Omental fat pad (tissue), 4 donors: ENCODE results near the gene ALG14. TPM values are rescaled to one million over a fixed set of nuclear protein-coding genes. Genes with fewer than 3 reads are reported as not detected.

Experiments used
- ATAC-seq: fragments of 150-250 bp; one replicate; pipeline ENCODE4 v1.9.1; 2016; ENCODE audit warnings: mild to moderate bottlenecking, moderate library complexity; ENCODE audit not compliant: low FRiP score
- DNase-seq: peaks from one replicate; pipeline ENCODE4 v3.0.0-alpha.2; 2019; ENCODE audit warnings: low spot score
- total RNA-seq, 4 donors: library from RNA; depleted of rRNA; stranded (reverse); fragments of >200 nt; gene quantifications; one replicate each; pipeline ENCODE4 v1.1.0, GENCODE V29; 2016
- TF ChIP-seq, protein P1 (sequence below), 3 donors: fragments of 450-650 bp; IDR thresholded peaks; one replicate each; pipeline ENCODE4 v1.5.1; 2016 to 2017; ENCODE audit warnings: antibody characterized with exemption in 3 of 3, mild to moderate bottlenecking in 3 of 3, moderate library complexity in 2 of 3

Gene ALG14
- total RNA-seq, 4 donors from 2014 or later = 0.79 to 2.8 (median 1.4) TPM

DNA sequence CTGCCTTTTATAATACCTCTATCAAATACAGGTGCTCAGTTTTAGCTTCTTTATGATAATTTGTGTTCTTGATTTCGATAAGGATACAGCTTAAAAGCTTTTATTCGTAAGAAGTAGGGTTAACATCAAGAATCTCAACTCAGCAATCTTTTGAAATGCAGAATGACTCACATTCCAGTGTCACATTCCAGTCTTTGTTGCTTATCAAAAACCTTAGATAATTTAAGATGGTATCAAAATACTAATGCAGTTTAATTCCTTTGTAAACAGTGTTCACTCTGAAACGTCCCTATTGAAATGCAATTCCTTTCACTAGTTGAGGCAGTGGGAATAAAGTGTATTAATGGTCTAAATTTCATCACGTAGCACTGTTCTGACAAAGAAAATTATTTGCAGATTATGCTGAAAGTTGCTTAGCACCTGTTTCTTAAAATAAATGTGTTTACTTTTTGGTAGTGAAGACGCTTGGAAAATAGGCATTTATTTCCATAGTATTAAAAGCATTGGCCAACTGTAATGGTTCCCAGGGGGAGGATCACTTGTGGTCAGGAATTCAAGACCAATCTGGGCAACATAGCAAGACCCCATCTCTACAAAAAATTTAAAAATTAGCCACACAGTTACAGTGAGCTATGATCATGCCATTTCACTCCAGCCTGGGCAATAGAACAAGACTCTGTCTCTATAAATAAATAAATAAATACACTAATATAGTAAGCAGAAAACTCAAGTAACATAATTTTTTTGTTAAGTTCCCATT lies 135.7 kb downstream of the ALG14 start:
- TF ChIP-seq, protein P1, sequence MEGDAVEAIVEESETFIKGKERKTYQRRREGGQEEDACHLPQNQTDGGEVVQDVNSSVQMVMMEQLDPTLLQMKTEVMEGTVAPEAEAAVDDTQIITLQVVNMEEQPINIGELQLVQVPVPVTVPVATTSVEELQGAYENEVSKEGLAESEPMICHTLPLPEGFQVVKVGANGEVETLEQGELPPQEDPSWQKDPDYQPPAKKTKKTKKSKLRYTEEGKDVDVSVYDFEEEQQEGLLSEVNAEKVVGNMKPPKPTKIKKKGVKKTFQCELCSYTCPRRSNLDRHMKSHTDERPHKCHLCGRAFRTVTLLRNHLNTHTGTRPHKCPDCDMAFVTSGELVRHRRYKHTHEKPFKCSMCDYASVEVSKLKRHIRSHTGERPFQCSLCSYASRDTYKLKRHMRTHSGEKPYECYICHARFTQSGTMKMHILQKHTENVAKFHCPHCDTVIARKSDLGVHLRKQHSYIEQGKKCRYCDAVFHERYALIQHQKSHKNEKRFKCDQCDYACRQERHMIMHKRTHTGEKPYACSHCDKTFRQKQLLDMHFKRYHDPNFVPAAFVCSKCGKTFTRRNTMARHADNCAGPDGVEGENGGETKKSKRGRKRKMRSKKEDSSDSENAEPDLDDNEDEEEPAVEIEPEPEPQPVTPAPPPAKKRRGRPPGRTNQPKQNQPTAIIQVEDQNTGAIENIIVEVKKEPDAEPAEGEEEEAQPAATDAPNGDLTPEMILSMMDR (IDR thresholded peaks at IDR 0.05) = no peak
- no peak for ATAC-seq
- no peak for DNase-seq

DNA sequence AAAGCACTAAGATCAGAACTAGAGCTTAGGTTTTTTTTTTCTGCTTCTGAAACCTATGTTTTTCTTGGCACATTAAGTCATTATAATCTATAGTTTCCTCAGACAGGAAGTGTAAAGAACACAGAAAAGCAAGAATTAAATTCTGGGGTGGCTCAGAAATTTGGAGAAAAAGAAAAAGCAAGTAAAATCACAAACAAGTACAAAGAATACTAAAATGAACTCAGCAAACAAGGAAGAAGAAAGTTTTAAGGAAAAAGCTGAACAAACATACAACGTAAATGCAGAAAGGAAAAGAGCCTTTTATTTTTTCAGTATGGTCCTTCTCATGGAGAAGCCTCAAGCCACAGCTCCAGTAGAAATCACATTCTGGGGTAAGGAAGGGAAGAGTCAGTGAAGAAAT lies 137.3 kb downstream of the ALG14 start:
- ATAC-seq (no peak), DNase-seq (no peak)
- TF ChIP-seq, protein P1 (IDR thresholded peaks at IDR 0.05) = no peak

DNA sequence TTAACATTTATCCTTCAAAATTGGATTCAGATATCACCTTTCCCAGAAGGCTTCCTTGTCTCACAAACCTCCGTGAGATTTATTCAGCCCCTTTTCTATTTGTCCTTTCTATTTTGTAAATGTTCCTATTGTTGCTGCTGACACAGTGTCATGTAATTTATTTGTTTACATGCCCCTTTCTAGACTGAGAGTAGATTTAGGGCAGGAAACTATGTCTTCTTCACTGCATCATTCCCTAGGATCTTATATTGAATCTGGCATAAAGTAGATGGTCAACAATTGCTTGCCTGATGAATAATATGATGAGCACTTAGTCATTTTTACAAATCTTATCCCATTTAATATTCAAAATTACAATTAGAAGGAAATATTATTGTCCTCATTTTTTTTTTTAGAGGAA lies 137.7 kb downstream of the ALG14 start:
- DNase-seq (no peak), ATAC-seq (no peak)
- TF ChIP-seq, protein P1 (IDR thresholded peaks at IDR 0.05) = no peak

DNA sequence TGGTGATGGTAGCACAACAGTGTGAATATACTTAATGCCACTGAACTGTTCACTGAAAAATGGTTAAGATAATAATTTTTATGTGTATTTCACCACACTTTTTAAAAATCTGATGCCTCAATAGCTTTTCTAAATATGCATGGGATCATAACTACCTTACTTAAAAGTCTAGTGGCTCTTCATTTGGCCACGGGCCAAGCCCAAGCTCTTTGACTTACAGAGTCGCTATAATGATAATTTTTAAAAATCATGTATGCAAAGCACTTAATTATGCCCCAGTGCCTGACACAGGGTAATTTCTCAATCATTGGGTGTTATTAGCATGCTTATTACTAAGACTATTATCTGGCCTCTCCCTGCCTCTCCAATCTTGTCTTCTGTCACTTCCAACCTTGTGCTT lies 138.2 kb downstream of the ALG14 start:
- ATAC-seq (no peak), DNase-seq (no peak)
- TF ChIP-seq, protein P1 (IDR thresholded peaks at IDR 0.05) = no peak

DNA sequence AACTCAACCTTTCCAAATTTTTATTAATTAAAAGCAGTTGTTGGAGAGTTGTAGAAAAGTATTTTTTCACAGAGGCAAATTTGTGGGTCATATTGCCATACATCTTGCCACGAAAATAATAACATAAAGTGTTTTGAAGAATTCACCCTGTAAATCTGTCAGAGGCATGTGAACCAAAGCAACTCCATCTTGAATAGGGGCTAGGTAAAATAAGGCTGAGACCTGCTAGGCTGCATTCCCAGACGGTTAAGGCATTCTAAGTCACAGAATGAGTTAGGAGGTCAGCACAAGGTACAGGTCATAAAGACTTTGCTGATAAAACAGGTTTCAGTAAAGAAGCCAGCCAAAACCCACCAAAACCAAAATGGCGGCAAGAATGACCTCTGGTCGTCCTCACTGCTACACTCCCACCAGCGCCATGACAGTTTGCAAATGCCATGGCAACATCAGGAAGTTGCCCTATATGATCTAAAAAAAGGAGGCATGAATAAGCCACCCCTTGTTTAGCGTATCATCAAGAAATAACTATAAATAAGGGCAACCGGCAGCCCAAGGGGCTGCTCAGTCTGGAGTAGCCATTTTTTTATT lies 141.4 kb downstream of the ALG14 start:
- TF ChIP-seq, protein P1 (IDR thresholded peaks at IDR 0.05) = no peak
- no peak for ATAC-seq
- DNase-seq = no peak

DNA sequence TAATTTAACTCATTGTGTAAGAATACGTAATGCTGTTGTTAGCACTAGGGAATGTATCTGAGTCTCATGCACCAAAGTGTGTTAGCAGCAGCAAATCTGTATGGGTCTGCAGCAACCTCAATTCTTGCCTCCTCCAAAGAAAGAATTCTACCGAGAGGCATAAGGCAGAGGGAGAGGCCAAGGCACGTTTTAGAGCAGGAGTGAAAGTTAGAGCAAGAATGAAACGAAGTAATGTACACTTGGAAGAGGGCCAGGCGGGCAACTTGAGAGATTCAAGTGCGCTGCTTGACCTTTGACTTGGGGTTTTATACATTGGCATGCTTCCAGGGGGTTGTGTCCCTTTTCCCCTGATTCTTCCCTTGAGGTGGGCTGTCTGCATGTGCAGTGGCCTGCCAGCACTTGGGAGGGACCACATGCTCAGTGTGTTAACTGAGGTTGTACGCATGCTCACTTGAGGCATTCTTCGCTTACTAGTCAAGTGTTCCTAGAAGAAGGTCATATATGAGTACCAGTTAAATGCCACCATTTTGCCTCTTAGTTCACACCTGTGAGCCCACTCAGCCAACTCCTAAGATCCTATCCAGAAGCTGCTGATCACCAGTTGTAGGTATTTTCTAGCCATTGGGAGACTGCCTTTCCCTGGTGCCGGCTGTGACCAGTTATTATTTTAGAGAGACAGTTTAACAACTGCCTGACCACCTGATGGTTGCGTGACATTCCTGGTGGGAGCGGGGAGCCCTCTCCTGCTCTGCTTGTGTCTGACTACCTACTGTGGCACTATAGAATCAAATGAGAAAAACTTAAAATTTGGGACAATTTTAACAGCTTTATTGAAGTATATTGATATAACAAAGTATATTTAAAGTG lies 143.2 kb downstream of the ALG14 start:
- ATAC-seq = no peak
- TF ChIP-seq, protein P1 (IDR thresholded peaks at IDR 0.05) = no peak
- DNase-seq = no peak
